HG02610 (cell line): Measurements from ENCODE around the gene SIRT5.
A peak's percentile ranks its signal among the peaks of the same experiment; 100 is the strongest.

ENCODE experiments used
- ATAC-seq: cut with Tn5 transposase; IDR thresholded peaks from one replicate; pipeline ENCODE4 v1.9.1; 2021; ENCODE audit warnings: mild to moderate bottlenecking, moderate library complexity; ENCODE audit not compliant: unreplicated experiment

SIRT5 gene

DNA sequence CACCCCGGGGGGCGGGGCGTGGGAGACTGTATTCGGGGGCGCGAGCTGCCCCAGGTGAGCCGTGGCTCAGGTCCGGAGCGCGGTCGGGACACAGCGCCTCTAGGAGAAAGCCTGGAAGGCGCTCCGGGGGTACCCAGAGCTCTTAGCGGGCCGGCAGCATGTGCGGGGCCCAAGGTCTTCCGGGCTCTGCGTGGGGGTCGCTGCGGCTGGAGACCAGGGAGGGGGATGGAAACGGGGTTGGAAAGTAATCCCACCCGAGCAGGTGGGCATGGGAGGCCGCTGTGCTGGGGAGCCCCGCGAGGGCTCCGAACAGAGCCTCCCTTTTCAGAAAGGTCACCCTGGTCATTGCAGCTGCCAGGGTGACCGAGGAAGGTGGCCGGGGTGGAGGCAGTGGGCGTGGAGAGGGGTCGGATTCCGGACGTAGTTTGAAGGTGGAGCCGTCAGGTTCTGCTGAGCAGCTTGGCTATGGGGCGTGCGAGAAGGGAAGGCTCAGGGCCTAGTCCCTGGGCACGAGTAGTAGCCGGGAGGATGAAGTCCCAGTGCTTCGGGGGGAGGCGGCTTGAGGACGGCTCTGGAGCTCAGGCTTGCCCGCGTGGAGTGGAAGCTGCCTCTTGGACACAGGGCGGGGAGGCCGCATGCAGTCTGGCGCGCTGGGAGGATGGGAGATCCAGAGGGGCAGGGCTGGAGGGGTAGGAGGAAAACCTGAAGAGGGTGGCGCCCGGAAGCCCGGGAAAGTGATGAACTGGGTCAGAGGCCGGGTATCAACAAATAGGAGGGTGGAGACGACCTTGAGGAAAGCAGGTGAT lies at the start of gene SIRT5:
SIRT5 (plus strand) TSS at position 31 of the 806 bp plus-strand sequence. CDS start 9,510 bp downstream, outside the sequence.
- ATAC-seq = peak; percentile 73

DNA sequence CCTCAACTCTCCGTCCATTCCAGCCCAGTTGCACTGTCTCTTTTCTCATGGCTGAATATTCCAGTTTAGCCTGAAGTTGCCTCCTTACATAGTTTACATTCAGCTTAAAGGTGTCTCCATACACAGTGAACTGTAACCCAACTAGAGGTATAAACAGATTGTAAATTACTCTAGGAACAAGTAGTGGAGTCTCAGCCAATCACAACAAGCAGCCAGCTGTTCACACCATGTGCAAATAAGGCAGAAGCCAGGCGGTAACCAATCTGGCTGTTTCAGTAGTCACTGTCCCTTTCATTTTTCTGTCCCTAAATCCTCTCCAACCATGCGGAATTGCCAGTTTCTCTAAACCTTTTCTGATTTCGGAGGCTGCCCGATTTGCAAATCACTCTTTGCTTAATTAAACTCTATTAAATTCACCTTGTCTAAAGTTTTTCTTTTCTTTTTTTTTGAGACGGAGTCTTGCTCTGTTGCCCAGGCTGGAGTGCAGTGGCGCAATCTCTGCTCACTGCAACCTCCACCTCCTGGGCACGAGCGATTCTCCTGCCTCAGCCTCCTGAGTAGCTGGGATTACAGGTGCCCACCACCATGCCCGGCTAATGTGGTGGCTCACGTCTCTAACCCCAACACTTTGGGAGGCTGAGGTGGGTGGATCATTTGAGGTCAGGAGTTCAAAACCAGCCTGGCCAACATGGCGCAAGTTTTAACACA lies 49.4 kb upstream of the SIRT5 start:
- no peak for ATAC-seq

DNA sequence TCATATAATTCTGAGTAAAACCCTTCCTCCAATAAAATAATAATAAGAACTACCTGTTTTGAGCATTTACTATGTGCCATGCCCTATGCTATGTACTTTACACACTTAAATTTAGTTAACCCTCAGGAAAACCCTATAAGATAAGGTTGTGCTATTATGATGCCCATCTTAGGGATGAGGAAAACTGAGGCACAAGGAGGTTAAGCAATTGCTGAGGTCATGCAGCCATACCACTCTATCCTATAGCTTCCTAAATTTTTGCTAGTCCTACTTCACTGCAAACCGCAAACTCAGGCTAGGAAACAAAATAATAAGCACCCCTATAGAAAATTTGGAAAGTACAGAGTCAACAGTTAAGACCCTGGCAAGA lies 48.1 kb upstream of the SIRT5 start:
- ATAC-seq = no peak

DNA sequence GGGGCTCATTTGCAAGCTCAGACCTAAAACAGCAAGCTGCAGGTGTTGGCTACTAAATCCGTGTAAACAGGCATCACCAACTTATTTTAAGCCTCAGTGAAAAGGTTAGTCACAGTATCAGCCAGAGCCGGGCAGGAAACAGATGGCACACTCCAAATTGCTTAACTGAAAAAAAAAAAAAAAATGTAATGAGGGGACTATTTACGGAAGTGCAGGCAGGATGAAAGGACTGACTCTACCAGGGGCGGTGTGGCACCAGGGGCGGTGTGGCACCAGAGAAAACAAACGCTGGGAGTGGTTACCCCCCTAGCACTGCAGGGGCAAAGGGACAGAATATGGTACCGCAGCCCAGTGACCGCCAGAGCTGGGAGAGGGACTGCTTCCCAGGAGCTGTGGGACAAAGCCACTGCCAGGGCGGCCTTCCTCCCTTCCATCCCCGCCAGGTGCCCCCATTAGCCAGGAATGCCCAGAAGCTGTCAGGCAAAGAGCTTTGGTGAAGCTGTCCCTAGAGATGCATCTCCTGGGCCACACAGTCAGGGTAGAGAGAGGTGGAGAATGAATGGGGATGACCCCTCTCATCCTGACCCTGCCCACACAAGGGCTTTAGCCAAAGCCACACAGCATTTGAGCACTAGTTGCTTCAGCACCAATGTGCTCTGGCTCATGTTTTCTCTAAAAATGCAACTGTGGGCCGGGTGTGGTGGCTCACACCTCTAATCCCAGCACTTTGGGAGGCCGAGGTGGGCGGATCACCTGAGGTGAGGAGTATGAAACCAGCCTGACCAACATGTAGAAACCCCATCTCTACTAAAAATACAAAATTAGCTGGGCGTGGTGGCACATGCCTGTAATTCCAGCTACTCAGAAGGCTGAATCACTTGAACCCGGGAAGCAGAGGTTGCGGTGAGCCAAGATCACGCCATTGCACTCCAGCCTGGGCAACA lies 47.4 kb upstream of the SIRT5 start:
- peak; percentile 66 for ATAC-seq

DNA sequence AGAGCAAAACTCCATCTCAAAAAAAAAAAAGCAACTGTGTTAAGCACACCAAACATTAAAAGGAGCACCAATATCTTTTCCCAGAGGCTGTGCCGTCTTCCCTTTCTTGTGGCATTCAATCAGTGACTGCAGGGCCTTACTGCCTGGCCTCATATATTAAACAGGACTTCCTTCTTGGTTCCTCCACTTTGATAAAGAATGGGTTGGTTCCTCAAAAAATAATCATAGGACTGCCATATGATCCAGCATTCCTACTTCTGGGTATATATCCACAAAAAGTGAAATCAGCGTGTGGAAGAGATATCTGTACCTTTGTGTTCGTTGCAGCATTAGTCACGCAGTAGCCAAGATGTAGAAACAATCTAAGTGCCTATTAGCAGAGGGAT lies 46.7 kb upstream of the SIRT5 start:
- ATAC-seq = no peak

DNA sequence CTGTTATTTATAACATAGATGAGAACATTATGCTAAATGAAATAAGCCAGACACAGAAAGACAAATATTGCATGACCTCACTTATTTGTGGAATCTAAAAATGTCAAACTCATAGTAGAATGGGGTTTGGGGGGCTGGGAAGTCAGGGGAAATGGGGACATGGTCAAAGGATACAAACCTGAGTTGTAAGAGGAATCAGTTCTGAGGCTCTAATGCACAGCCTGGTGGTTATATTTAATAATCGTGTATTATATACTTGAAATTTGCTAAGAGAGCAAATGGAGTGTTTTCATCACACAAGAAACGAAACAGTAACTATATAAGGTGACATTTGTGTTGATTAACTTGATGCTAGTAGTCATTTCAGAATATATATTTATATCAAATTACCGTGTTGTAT lies 46.2 kb upstream of the SIRT5 start:
- ATAC-seq = no peak

DNA sequence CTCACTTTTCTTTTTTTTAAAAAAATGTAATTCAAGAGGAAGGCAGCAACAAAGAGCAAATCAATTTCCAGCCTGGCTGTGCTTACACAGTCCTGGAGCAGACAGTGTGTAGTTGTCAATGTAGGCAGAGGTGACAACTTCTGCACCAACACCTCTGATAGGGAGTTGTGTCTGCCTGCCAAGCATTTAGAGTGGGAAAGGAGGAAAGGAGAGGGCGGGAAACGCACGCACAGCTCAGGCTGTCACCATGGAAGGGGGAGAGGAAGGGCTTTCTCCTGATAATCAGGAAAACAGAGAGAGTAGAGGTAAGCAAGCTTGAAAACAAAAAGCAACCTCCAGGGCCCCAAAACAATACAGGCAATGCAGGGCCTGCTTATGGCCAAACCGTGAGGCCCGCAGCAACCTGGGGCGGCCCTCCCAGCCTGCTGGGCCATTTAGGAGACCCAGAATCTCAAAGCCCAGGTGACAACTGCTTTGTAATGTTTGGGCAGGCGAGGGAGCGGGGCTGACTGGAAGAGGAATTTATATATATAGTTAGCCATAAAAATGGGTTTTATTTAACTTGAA lies 45.5 kb upstream of the SIRT5 start:
- ATAC-seq = no peak

DNA sequence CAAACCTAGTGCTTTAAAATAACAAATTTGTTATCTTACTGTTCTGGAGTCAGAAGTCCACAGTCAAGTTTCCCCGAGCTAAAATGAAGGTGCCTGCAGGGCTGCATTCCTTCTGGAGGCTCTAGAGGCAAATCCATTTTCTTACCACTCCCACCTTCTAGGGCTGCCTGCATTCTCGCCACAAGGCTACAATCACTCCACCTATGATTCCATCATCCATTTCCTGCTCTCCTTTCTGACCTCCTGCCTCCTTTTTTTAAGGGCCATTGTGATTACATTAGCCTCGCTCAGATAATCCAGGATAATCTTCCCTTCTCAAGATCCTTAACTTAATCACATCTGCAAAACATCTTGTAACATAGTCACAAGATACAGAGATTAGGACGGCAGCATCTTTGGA lies 42.4 kb upstream of the SIRT5 start:
- no peak for ATAC-seq

DNA sequence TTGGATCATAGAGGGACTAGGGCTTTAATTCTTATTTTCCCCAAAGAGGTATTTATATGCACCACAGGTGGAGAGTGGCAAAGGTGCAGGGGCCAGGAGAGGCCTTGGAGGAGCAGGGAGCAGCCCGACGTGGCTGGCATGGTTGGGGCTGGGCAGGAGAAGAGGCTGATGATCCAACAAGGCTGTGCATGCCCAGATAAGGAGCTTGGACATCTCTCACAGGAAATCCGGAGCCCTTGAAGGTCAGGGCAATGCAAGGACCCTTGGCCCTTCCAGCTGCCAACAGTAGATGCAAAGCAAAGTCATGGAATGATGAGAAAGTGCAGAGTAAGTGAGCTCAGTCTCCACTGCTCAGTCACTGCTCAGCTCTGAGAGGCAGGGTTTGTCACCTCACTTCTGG lies 39.9 kb upstream of the SIRT5 start:
- ATAC-seq = no peak

DNA sequence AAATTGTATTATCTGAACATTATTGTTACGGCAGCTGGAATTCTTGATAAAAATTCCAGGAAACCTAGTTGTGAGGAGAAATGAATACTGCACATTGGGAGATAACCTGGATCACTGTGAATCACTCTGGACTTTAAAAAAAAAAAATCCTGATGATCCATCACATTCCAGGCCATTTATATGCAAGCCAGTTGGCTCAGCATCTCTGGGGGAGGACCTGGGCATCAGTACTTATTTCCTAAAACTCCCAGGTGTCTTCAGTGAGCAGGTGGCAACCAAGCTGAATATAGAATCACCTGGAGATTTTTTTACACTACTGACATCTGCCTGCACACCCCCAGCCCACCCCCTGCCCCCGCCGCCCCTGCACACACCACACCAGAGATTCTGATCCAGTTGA lies 39.1 kb upstream of the SIRT5 start:
- ATAC-seq = no peak

DNA sequence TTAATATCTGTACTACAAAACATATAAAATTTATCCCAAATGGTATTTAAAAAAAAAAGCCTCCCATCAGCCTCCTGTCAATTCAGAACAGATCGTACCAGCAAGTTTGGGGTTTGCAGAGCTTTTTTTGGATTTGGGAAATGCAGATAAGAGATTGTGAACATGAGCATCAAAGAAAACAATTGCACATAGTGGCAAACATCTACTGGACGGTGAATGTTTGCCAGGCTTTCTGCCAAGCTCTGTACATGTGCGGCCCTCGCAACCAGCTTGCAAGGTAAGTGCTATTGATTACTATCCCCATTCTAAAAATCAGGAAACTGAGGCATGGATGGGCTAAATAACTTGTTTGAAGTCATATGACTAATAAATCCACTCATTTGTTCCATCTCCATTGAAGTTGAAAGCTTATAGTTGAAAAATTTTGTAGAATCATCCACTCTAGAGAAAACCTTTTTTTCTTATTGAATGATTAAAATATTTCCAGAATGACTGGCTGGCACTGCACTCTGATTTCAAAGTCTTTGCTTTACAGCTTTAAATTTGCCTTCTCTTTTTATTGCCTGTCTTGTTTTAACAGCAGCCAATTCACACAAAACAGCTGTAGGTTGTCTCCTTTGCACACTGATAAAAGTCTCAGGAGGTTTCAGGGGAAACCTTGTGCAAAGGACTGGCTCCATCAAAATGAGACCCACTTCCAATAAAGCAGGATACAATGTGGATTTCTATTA lies 37.4 kb upstream of the SIRT5 start:
- ATAC-seq = no peak

DNA sequence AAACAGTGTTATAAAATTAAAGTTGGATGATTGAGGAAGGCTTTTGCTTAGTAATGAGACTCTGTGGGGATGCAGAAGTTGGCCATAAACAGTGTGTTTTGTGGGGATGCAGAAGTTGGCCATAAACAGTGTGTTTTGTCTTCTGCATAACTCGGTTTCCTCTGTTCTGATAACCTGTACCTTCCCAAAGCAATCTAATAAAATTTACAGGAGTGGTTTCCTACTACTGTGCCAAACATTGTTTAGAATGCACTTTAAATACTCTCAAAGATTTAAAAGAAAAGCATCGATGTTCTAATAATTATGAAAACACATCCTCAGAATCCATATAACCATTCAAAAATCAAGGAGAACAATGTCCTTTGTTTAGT lies 36.9 kb upstream of the SIRT5 start:
- no peak for ATAC-seq

DNA sequence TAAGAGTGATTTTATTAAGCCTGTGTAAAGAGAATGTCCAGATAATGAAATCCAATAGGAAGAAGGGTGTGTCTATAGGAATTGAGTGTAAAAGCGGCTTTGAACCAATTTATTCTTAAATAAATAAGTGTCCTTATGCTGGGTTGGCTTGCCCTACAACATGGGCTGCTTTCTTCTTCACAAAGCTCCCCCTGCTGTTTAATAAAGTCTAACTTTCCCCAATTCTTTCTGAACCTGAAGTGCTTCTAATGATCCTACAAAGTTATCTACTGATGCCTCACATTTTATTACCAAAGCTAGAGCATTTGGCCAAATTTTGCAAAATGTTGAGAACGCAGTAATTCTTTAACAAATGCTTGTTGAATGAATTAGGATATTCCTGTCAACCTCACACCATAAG lies 36.3 kb upstream of the SIRT5 start:
- ATAC-seq = no peak

DNA sequence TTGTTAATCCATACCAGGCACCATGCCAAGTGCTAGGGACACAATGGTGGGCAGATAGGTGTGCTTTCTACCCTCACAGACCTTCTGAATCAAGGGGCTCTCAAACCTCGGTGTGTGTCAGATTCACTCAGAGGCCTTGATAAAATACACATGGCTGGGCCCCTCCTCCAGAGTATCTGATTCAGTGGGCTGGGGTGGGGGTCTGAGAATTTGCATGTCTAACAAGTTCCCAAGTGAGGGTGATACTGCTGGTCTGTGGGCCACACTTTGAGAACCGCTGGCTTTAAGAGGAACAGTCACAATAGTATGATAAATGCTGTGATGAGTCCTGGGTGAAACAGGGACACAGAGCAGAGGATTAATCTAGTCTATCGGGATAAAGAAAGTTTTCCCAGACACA lies 35.8 kb upstream of the SIRT5 start:
- no peak for ATAC-seq

DNA sequence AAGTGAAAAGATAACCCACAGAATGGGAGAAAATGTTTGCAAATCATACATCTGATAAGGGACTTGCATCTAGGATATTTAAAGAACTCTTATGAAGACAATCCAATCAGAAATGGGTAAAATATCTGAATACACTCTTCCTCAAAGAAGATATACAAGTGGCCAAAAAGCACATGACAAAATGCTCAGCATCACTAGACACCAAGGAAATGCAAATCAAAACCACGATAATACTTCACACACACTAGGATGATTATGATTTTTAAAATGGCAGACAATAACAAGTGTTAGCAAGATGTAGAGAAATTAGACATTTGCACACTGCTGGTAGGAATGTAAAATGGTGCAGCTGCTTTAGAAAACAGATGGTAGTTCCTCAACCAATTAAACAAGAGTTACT lies 34.8 kb upstream of the SIRT5 start:
- no peak for ATAC-seq

DNA sequence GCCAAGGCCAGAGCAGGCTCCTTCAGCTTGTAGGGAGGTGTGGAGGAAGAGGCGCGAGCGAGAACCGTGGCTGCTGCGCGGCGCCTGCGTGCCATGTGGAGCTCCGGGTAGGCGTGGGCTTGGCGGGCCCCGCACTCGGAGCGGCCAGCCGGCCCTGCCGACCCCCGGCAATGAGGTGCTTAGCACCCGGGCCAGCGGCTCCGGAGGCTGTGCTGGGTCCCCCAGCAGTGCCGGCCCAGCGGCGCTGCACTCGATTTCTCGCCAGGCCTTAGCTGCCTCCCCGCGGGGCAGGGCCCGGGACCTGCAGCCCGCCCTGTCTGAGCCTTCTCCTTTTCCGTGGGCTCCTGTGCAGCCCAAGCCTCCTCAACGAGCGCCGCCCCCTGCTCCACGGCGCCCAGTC lies 32.9 kb upstream of the SIRT5 start:
- no peak for ATAC-seq

DNA sequence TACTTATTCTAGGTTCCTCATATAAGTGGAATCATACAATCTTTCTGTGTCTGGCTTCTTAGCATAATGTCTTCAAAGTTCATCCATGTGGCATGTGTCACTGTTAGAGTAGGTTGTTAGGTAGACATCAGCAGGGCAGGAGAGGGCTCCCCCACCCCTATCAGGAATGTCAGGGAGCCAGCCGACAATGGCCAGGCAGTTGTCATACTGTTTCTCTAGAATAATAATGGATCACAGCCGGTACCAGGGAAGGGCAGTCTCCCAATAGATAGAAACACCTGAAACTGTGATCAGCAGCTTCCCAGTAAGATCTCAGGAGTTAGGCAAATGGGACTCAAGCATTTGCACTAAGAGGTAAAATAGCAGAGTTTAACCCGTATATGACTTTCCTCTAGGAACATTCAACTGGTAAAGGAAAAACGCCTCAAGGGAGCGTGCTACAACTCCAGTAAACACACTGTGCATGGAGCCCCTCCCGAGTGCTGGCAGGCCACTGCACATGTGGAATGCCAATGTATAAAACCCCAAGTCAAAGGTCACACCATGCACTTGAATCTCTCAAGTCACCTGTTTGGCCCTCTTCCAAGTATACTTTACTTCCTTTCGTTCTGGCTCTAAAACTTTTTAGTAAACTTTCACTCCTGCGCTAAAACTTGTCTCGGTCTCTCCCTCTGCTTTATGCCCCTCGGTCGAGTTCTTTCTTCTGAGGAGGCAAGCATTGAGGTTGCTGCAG lies 29.8 kb upstream of the SIRT5 start:
- ATAC-seq = no peak

DNA sequence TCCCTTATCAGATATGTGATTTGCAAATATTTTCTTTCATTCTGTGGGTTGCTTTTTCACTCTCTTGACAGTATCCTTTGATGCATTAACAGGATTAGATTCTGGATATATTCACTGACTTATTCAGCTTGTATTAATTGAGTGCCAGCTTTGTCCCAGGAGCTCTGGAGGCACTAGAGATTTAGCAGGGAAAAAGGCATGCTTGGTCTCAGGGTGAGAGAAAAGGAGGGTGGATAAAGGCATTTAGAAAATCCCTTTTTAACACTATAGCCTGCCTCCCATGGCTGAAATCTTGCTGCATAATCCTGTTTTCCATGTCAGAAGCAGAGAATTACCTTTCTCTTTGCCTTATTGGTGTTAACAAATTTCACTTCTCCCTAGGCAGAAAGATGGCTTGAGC lies 28.5 kb upstream of the SIRT5 start:
- ATAC-seq = no peak

DNA sequence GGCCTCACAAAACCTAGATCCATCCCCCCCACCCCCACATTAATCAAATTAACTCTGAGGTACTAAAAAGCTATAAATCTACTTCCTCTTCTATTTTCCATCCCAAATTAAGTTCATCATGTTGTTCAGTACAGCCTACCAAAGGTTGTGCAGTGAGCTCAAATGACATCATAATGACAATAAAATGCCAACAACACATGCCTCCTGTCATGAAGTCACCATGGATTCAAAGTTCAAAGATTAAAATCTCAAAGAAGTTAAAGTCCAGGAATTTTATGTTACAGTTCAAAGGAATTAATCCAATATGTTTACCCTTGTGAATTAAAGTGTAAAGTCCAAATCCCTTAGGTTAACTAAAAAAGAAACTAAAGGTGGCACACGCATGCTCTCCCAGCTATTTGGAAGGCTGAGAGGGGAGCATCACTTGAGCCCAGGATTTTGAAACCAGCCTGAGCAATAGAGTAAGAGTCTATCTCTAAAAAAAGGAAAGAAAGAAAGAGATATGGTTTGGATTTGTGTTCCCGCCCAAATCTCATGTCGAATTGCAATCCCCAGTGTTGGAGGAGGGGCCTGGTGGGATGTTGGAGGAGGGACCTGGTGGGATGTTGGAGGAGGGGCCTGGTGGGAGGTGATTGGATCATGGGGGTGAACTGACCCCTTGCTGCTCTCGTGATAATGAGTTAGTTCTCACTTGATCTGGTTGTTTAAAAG lies 25.7 kb upstream of the SIRT5 start:
- no peak for ATAC-seq
